Natural killer cell (primary cell): ENCODE results near the gene MYH14. TPM values are rescaled to one million over a fixed set of nuclear protein-coding genes. Genes with fewer than 3 reads are reported as not detected.

ENCODE experiments used
- ATAC-seq, 3 donors: fragments of 150-1000 bp in 2 of 3; fragments of 200-7000 bp in 1 of 3; cut with Tn5 transposase; 1 replicate in 1 of 3; 2 replicates in 2 of 3; pipeline ENCODE4 v1.10.0; 2021; ENCODE audit warnings: mild to moderate bottlenecking in 2 of 3, moderate library complexity in 2 of 3
- DNase-seq, 2 donors: peaks; one replicate each; pipeline versions ENCODE4 v3.0.0 to v3.0.0-alpha.2; 2013 to 2021; ENCODE audit warnings: mixed read lengths in 1 of 2
- H3K27ac ChIP-seq: one replicate; pipeline ENCODE4 v1.5.1; 2013; ENCODE audit warnings: mild to moderate bottlenecking, low read length
- H3K27me3 ChIP-seq: one replicate; pipeline ENCODE4 v1.6.1; 2013; ENCODE audit warnings: low read length; ENCODE audit not compliant: control insufficient read depth, insufficient read depth
- H3K36me3 ChIP-seq: one replicate; pipeline ENCODE4 v1.6.1; 2013; ENCODE audit warnings: low read length; ENCODE audit not compliant: control insufficient read depth, insufficient read depth
- H3K4me1 ChIP-seq: one replicate; pipeline ENCODE4 v1.6.1; 2013; ENCODE audit warnings: low read length; ENCODE audit not compliant: control insufficient read depth, insufficient read depth
- H3K4me3 ChIP-seq: one replicate; pipeline ENCODE4 v1.5.1; 2013; ENCODE audit warnings: low read length
- H3K9me3 ChIP-seq: one replicate; pipeline ENCODE4 v1.6.1; 2013; ENCODE audit warnings: low read length; ENCODE audit not compliant: control insufficient read depth, insufficient read depth
- H3K27ac Mint-ChIP-seq, 2 donors: one replicate each; pipeline ENCODE4 v1.8.0; 2022; ENCODE audit warnings: mild to moderate bottlenecking in 2 of 2, mixed read lengths in 2 of 2, moderate library complexity in 1 of 2
- H3K27me3 Mint-ChIP-seq, 2 donors: one replicate each; pipeline ENCODE4 v1.8.0; 2022; ENCODE audit warnings: low read depth in 2 of 2, mixed read lengths in 2 of 2
- H3K36me3 Mint-ChIP-seq: one replicate; pipeline ENCODE4 v1.8.0; 2022; ENCODE audit warnings: mixed read lengths
- H3K4me1 Mint-ChIP-seq, 2 donors: one replicate each; pipeline ENCODE4 v1.8.0; 2022; ENCODE audit warnings: mixed read lengths in 2 of 2
- H3K4me3 Mint-ChIP-seq: one replicate; pipeline ENCODE4 v1.8.0; 2022; ENCODE audit warnings: mild to moderate bottlenecking, moderate library complexity, mixed read lengths
- H3K9me3 Mint-ChIP-seq, 2 donors: one replicate each; pipeline ENCODE4 v1.8.0; 2022; ENCODE audit warnings: mixed read lengths in 2 of 2
- WGBS: methylation state at CpG from one replicate; pipeline ENCODE4 v1.1.7; 2013; ENCODE audit warnings: missing lambda C conversion rate; ENCODE audit not compliant: insufficient coverage; 5-methylcytosine and 5-hydroxymethylcytosine counted together
- intact Hi-C: fragments of 100-400 bp; cut with micrococcal nuclease; formaldehyde crosslinking; loops from one replicate; pipeline ENCODE4 v1.14.2; 2022
- total RNA-seq, 4 donors: library from RNA; stranded (reverse); fragments of 120-200 nt in 1 of 4; gene quantifications; one replicate each; pipeline versions ENCODE4 v1.2.3 to v1.2.4, GENCODE V29; 2013 to 2022
- TF ChIP-seq, protein P1 (sequence below): fragments of 200-600 bp; IDR thresholded peaks from one replicate; pipeline ENCODE4 v1.8.0; 2022; ENCODE audit warnings: antibody characterized with exemption

MYH14 gene
- total RNA-seq, 3 donors from 2014 or later (not counting 1 experiment from before 2014, with no cell fraction given), result not detected

DNA sequence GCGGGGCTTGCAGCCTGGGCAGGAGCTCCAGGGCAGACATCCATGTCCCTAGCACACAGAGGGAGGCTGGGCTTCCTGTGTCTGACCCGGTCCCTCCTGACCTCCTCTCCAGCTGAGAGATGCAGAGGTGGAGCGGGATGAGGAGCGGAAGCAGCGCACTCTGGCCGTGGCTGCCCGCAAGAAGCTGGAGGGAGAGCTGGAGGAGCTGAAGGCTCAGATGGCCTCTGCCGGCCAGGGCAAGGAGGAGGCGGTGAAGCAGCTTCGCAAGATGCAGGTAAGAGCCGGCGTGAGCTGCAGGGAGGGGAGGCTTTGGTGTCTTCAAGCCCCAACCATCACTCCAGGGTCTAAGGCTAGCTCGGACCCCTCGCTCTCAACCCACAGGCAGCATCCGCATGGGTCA lies 87.4 kb downstream of the MYH14 start:
- peaks cover 10 to 15% of the 10 kb centered on the region in 2 donors for H3K27me3 Mint-ChIP-seq
- ATAC-seq, result no peak
- Histone ChIP-seq H3K27me3 (no peaks in the 10 kb centered on the region), H3K27ac (no peak overlapping the region), H3K36me3 (no peaks in the 10 kb centered on the region), H3K4me3 (no peak overlapping the region), H3K9me3 (peaks cover 6% of the 10 kb centered on the region), H3K4me1 (no peaks in the 10 kb centered on the region)
- H3K9me3 Mint-ChIP-seq, result peaks cover 2 to 6% of the 10 kb centered on the region in 2 donors
- DNase-seq, result no peak
- WGBS, result 76% methylated on average over 15 of the region's 15 CpGs
- no peaks in the 10 kb centered on the region for H3K36me3 Mint-ChIP-seq
- H3K4me3 Mint-ChIP-seq, result no peak overlapping the region
- H3K27ac Mint-ChIP-seq, result no peak overlapping the region
- no peaks in the 10 kb centered on the region for H3K4me1 Mint-ChIP-seq
- intact Hi-C loops, result no loop called here
- TF ChIP-seq, protein P1, sequence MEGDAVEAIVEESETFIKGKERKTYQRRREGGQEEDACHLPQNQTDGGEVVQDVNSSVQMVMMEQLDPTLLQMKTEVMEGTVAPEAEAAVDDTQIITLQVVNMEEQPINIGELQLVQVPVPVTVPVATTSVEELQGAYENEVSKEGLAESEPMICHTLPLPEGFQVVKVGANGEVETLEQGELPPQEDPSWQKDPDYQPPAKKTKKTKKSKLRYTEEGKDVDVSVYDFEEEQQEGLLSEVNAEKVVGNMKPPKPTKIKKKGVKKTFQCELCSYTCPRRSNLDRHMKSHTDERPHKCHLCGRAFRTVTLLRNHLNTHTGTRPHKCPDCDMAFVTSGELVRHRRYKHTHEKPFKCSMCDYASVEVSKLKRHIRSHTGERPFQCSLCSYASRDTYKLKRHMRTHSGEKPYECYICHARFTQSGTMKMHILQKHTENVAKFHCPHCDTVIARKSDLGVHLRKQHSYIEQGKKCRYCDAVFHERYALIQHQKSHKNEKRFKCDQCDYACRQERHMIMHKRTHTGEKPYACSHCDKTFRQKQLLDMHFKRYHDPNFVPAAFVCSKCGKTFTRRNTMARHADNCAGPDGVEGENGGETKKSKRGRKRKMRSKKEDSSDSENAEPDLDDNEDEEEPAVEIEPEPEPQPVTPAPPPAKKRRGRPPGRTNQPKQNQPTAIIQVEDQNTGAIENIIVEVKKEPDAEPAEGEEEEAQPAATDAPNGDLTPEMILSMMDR, result no peak

DNA sequence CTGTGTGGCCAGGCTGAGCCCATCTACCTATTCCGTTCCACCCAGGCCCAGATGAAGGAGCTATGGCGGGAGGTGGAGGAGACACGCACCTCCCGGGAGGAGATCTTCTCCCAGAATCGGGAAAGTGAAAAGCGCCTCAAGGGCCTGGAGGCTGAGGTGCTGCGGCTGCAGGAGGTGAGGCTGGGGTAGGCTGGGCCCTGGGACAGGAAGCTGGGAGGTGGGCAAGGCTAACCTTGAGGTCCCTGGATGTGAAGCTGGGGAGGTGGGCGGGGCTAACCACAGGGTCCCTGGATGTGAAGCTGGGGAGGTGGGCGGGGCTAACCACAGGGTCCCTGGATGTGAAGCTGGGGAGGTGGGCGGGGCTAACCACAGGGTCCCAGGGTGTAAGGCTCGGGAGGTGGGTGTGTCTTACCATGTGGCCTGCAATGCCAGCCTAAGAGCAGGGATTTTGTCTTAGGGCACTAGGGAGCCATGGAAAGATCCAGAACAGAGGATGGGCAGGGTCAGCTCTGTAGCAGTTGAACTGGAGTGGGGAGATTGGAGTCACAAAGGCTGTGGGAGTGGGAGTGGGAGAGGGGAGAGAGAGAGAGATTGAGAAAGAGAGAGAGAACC lies 88.9 kb downstream of the MYH14 start:
- DNase-seq, result no peak
- Histone ChIP-seq H3K36me3 (no peaks in the 10 kb centered on the region), H3K27me3 (no peaks in the 10 kb centered on the region), H3K4me1 (no peaks in the 10 kb centered on the region), H3K27ac (no peak overlapping the region), H3K9me3 (peaks cover 3% of the 10 kb centered on the region), H3K4me3 (no peak overlapping the region)
- intact Hi-C loops, result no loop called here
- 74% methylated on average over 11 of the region's 11 CpGs for WGBS
- no peaks in the 10 kb centered on the region for H3K4me1 Mint-ChIP-seq
- peaks cover 10 to 14% of the 10 kb centered on the region in 2 donors for H3K27me3 Mint-ChIP-seq
- no peak overlapping the region for H3K27ac Mint-ChIP-seq
- no peak for ATAC-seq
- H3K36me3 Mint-ChIP-seq, result no peaks in the 10 kb centered on the region
- no peak overlapping the region for H3K4me3 Mint-ChIP-seq
- peaks cover 0 to 2% of the 10 kb centered on the region in 2 donors for H3K9me3 Mint-ChIP-seq
- TF ChIP-seq, protein P1, result no peak

DNA sequence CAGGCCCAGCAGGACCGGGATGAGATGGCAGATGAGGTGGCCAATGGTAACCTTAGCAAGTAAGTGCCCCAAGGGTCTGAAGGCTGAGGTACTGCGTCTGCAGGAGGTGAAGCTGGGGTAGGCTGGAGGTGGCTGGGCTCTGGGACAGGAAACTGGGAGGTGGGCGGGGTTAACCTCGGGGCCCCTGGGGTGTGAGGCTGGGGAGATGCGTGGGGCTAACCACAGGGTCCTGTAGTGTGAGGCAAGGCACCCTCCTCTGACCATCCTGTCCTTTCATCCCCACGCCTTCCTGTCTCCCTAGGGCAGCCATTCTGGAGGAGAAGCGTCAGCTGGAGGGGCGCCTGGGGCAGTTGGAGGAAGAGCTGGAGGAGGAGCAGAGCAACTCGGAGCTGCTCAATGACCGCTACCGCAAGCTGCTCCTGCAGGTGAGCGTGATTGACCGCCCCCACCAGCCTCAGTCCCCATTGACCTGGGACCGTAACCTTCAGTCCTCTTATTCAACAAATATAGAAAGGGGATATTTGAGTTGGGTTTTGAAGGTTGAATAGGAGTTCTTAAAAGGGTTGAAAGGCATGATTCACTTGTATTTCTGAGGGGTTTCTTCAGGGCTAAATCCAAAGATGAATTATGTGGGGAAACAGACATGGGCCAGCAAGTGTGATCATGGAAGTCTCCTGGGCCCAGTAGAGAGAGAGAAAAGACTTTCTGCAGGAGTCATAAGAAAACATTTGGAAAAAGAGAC lies 90.0 kb downstream of the MYH14 start:
- Histone ChIP-seq H3K27me3 (no peaks in the 10 kb centered on the region), H3K27ac (no peak overlapping the region), H3K4me1 (no peaks in the 10 kb centered on the region), H3K36me3 (no peaks in the 10 kb centered on the region), H3K9me3 (peaks cover 3% of the 10 kb centered on the region), H3K4me3 (no peak overlapping the region)
- no peaks in the 10 kb centered on the region for H3K4me1 Mint-ChIP-seq
- ATAC-seq (no peak), DNase-seq (no peak)
- no peaks in the 10 kb centered on the region for H3K36me3 Mint-ChIP-seq
- H3K27me3 Mint-ChIP-seq, result peaks cover 10 to 14% of the 10 kb centered on the region in 2 donors
- WGBS, result 64% methylated on average over 9 of the region's 14 CpGs
- TF ChIP-seq, protein P1, result no peak
- H3K4me3 Mint-ChIP-seq, result no peak overlapping the region
- H3K27ac Mint-ChIP-seq, result no peak overlapping the region
- peaks cover 0 to 2% of the 10 kb centered on the region in 2 donors for H3K9me3 Mint-ChIP-seq
- intact Hi-C loops, result no loop called here
